Ishikawa (cell line): ENCODE measurements around the gene CWC27.

ENCODE experiments used
- MAX ChIP-seq: IDR thresholded peaks from 2 replicates; pipeline ENCODE4 v1.6.1; 2012
- RAD21 ChIP-seq: IDR thresholded peaks from 2 replicates; pipeline ENCODE4 v1.6.1; 2012; ENCODE audit warnings: low read depth
- REST ChIP-seq: IDR thresholded peaks from 2 replicates; pipeline ENCODE4 v1.6.1; 2012; ENCODE audit warnings: low read depth, mild to moderate bottlenecking
- TCF12 ChIP-seq: IDR thresholded peaks from 2 replicates; pipeline ENCODE4 v1.6.1; 2012; ENCODE audit warnings: low read depth
- ZBTB7A ChIP-seq: IDR thresholded peaks from 2 replicates; pipeline ENCODE4 v1.6.1; 2012; ENCODE audit warnings: low read depth

- no peak for TF ChIP-seq RAD21
- TF ChIP-seq MAX, result no peak
- no peak for TF ChIP-seq REST
- no peak for TF ChIP-seq TCF12
- TF ChIP-seq ZBTB7A, result no peak
Observed at GRCh38 chr5:65029178-65029577, 260.4 kb downstream of the CWC27 start.
